ENCODE data around the gene TSPOAP1. TPM values are rescaled to one million over a fixed set of nuclear protein-coding genes. Genes with fewer than 3 reads are reported as not detected.

TSPOAP1 gene
- total and polyA plus RNA-seq, 10 of the 15 experiments (the other 5 are each of a cell fraction or from before 2014, with no cell fraction given), result 0.58 to 16.4 (median 4.2) TPM; not detected in 1

- TF ChIP-seq TCF3 (IDR thresholded peaks at IDR 0.05; ENCODE audit: borderline replicate concordance, insufficient read depth, low read depth, low read length), result no peak
- no peak for TF ChIP-seq PRDM15 (CRISPR knock-in tag; IDR thresholded peaks at IDR 0.05)
- TF ChIP-seq SUZ12 (IDR thresholded peaks at IDR 0.05; ENCODE audit: unreplicated experiment), result no peak
Observed at GRCh38 chr17:58300336-58300735, 28.3 kb downstream of the TSPOAP1 start (continued).

- ChIA-PET CTCF (interaction anchor here (0.6 to 1.9 kb wide), 3 partner anchors 8 to 44 kb away, joined by 3 to 15 read pairs (median 4); no protein-coding TSS in a partner anchor), RAD21 (ENCODE audit: unreplicated experiment) (no interaction called here), POLR2A (no interaction called here), SMC1A (ENCODE audit: uncharacterized antibody, unreplicated experiment) (interaction anchor here (1.2 kb wide), 1 partner anchor 9 kb away, joined by 3 read pairs; no protein-coding TSS in a partner anchor)
- Histone ChIP-seq H3K4me2 (ENCODE audit: control insufficient read depth, insufficient read depth) (no peak overlapping the region), H3K4me1 (ENCODE audit: control insufficient read depth, insufficient read depth, low read length) (no peaks in the 10 kb centered on the region), H3K27ac (ENCODE audit: control insufficient read depth, insufficient read depth) (no peak overlapping the region), H3K9ac (ENCODE audit: control insufficient read depth, insufficient read depth, low read length) (no peak overlapping the region), H3K4me3 (no peak overlapping the region), H3K79me2 (ENCODE audit: control insufficient read depth, insufficient read depth, low read length) (no peaks in the 10 kb centered on the region), H2AFZ (ENCODE audit: control insufficient read depth, low read depth, low read length) (no peak overlapping the region), H3K9me3 (replicated peaks; ENCODE audit: control insufficient read depth, insufficient read depth, low read length) (no peaks in the 10 kb centered on the region), H3K27me3 (replicated peaks in 1 of 2; ENCODE audit: control insufficient read depth in 2 of 2, insufficient read depth in 2 of 2, low read length in 1 of 2) (no peaks in the 10 kb centered on the region), H3K36me3 (ENCODE audit: control insufficient read depth in 2 of 2, insufficient read depth in 2 of 2, low read length in 1 of 2) (no peaks in the 10 kb centered on the region), H4K20me1 (ENCODE audit: control insufficient read depth, insufficient read depth) (no peaks in the 10 kb centered on the region)
- TF ChIP-seq ZNF274 (IDR thresholded peaks at IDR 0.05; ENCODE audit: insufficient read depth, insufficient read length), result no peak
- no peak for TF ChIP-seq CEBPZ (IDR thresholded peaks at IDR 0.05; ENCODE audit: low read depth, low read length)
- no peak for TF ChIP-seq WRNIP1 (IDR thresholded peaks at IDR 0.05; ENCODE audit: borderline replicate concordance, low read depth, low read length)
- FAIRE-seq, result no peak
- no peak for DNase-seq (ENCODE audit: low read depth, low spot score)
- intact Hi-C loops (cut with micrococcal nuclease; ENCODE audit: unreplicated experiment) (no loop called here), in situ Hi-C loops (cut with MboI) (no loop called here)
- no TSS peak for BruUV-seq (replicated peaks)
- WGBS (ENCODE audit: insufficient coverage, insufficient replicate concordance, low lambda C conversion rate, missing lambda C conversion rate), result 46% methylated on average over 1 of the region's 1 CpG
- ATAC-seq, result no peak
Observed at GRCh38 chr17:58294034-58294433, 34.6 kb downstream of the TSPOAP1 start.

Data from GM12878 (cell line).